Pulmonary artery endothelial cell (primary cell): ENCODE data around the gene PRDM11. TPM values are rescaled to one million over a fixed set of nuclear protein-coding genes. Genes with fewer than 3 reads are reported as not detected.

Experiments
- total RNA-seq: library from RNA; depleted of rRNA; stranded (reverse); fragments of >200 nt; gene quantifications from 2 replicates; pipeline ENCODE4 v1.2.3, GENCODE V29; 2014

Gene PRDM11
- total RNA-seq, 1 donor from 2014 or later, result 6.0 TPM

Other genes starting within 250 kb of the PRDM11 start
- 19.9 and 24.1 TPM in 2 replicates for gene TP53I11, start 195.8 kb upstream of the PRDM11 start, total RNA-seq
- not detected in 2 replicates for gene SYT13, start 139.7 kb downstream of the PRDM11 start, total RNA-seq